NCI-H226 (cell line): ENCODE results near the gene MN1.
A peak's percentile ranks its signal among the peaks of the same experiment; 100 is the strongest.

ENCODE experiments used
- DNase-seq: peaks from one replicate; pipeline ENCODE4 v3.0.0-alpha.2; 2015

MN1 gene

DNA sequence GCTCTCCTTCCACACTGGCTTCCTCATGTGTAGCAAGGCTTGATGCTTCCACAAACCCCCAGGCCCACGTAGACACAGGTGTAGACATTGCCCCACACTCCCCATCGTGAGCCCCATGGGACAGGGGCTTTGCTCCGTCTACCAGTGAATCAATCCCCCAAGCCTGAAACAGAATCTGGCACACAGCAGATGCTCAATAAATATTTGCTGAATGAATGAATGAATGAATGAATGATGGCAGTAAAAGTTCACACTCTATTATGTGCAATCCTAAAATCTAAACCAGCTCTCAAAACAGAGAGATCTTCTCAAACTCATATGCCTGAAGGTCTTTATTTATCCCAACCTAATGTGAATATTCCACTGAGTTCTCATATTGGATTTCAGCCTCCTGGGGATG lies 69.9 kb downstream of the MN1 start:
- DNase-seq: no peak

DNA sequence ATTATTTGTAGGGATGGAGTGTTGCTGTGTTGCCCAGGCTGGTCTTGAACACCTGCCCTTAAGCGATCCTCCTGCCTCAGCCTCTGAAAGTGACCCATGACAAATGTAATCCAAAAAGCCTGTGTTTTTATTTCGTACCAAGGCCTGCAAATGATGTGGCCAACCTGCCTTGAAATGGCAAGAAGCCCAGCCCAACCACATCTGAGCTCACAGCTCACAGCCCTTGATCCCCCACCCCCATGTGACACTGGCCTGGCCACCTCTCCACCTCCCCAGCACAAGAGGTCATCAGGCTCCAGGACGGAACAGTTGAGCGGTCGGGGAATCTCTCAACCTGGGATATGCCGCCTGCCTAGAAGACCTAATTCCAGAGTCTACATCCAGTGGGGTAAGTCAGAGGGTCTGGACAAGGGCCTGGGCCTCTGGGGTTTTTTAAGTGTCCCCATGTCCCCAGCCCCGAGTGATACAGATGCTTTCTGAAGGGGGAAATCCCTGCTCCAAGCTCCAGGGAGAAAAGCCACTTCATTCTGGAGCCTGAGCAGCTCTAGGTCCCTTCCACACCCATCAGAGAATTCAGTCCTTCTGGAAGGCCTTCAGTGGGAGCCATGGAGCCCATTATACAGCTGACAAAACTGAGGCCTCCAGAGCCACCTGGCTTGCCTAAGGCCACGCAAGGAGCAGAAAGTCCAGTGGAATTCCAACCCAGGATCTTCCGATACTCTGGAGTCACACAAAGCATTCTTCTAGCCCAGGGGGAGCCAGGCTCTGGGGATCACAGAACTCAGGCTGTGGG lies 70.7 kb downstream of the MN1 start:
- no peak for DNase-seq

DNA sequence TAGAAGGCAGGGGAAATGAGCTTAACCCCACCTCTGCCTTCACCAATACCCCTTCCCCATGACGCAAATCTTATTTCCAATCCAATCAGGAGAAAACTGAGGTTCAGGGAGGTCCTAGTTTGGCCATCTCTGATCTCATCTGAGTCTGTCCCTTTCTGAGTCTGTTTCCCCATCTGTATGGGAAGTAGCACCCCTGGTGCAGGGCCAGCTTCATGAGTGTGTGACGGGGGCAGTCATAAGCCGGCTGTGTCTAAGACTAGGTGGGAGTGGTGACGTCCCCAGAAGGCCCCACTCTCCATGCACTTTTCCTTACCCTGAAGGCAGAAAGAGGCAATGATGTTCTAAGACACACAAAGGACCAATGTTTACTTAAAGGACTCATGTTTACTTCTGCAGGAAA lies 72.3 kb downstream of the MN1 start:
- DNase-seq: no peak

- DNase-seq: no peak
Measured at GRCh38 chr22:27727673-27728451, 73.7 kb downstream of the MN1 start.

GRCh38 chr22:27726686-27727449 lies 74.7 kb downstream of the MN1 start:
- no peak for DNase-seq

DNA sequence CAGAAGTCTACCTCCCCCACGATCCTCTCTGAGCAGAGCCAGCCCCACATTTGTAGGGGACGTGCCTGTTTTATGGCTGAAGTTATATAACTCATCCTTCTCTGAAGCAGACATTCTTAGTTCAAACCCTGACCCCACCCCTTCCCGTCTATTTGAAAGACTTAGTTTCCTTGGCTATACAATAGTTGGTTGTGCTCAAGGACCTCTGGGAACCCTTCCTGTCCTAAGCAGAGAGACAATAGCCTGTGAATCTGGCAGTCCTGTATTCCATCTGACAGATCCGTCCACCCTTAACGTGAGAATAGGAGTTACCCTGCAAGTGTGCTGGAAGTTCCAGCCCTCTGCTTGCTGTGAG lies 75.2 kb downstream of the MN1 start:
- no peak for DNase-seq

DNA sequence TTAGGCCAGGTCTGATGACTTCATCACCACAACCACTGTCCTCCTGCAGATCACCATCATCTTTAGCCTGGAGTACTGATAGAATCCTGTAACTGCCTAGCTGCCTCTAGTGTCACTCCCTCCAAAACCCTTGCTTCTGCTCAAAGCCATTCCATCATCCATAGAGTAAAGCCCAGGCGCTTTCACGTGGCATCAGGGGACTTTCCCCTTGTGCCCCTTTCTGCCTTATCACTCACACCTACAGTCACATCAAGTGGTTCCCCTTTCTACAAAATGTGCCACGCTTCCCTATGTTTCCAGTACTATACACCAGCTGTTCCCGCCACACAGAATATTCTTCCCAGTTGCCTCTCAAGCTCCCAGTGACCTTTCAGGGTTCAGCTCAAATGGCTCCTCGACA lies 75.9 kb downstream of the MN1 start:
- DNase-seq: no peak

GRCh38 chr22:27724709-27725108 lies 76.8 kb downstream of the MN1 start:
- no peak for DNase-seq

DNA sequence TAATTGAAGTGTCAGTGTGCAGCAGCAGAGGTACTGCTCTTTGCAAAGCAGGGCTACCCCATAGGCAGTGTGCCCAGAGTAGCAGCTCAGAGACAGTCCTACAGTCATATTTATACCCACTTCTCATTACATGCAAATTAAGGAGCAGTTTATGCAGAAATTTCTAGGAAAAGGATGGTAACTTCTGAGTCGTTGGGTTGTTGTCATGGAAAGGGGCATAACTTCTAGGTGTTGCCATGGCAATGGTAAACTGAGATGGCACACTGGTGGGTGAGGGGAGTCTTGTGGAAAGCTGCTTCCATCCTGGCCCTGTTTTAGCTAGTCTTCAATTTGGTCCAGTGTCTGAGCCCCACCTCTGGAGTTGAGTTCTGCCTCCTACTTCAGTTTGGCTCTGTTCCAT lies 77.4 kb downstream of the MN1 start:
- DNase-seq: no peak

GRCh38 chr22:27723708-27724107 lies 77.8 kb downstream of the MN1 start:
- DNase-seq: no peak

DNA sequence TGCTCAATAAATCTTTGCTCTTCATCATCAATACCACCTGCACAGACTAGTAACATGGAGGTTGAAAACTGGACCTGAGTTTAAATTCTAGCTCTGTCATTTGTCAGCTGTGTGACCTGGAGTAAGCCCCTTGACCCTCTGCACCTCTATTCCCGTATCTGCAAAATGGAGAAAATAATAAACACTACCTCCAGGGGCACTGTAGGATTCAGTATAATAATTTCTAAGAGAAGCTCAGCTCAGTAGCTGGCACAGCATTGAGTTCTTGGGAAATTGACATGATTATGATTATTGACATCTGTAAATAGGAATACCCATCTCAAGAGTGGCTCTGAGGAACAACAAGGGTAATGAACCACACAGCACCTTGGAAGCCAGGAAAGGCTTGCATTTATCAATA lies 78.4 kb downstream of the MN1 start:
- no peak for DNase-seq

DNA sequence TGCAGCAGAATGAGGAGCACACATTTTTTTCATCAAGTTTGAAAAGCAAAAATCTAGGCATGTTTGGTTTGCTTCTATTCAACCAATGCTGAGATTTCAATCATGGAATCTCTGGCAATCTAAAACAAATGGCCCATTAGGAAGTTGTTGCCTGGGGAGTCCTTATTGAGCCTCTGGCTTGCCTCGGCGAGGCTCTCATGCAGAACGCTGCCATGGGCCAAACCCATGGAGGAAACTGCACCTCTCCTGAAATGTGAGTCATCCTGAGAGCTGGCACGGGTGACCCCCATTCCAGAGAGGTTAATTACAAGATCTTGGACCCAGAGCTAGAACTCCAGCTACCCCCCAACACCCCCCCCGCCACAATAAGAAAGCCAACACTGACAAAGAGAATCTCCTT lies 80.7 kb downstream of the MN1 start:
- no peak for DNase-seq

GRCh38 chr22:27719535-27720227 lies 81.9 kb downstream of the MN1 start:
- no peak for DNase-seq

GRCh38 chr22:27719036-27719347 lies 82.6 kb downstream of the MN1 start:
- no peak for DNase-seq

GRCh38 chr22:27718186-27719035 lies 83.1 kb downstream of the MN1 start:
- DNase-seq: peak; percentile 83

DNA sequence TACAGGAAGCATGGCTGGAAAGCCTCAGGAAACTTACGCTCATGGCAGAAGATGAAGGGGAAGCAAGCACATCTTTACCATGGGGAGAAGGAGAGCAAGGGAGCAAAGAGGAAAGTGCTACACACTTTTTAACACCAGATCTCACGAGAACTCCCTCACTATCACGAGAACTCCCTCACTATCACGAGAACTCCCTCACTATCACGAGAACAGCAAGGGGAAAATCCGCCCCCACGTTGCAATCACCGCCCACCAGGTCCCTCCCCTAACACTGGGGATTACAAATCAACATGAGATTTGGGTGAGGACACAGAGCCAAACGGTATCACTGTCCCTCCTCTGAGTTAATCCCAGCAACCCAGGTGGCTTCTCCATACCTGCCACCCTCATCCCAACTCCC lies 84.5 kb downstream of the MN1 start:
- no peak for DNase-seq

DNA sequence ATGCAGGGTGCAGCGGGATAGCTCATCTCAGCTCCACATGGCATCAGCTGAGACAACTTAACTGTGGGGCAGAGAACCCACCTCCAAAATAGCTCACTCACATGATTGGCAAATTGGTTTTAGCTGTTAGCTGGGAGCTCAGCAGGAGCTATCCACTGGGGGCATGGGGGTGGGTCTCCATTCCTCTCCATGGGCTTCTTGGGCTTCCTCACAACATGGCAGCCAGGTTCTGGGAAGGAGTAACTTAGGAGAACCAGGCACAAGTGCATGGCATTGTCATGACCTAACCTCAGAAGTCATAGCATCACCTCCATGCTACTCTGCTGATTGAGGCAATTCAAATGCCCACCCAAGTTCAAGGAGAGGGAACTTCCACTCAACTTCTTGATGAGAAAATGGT lies 85.5 kb downstream of the MN1 start:
- DNase-seq: no peak

DNA sequence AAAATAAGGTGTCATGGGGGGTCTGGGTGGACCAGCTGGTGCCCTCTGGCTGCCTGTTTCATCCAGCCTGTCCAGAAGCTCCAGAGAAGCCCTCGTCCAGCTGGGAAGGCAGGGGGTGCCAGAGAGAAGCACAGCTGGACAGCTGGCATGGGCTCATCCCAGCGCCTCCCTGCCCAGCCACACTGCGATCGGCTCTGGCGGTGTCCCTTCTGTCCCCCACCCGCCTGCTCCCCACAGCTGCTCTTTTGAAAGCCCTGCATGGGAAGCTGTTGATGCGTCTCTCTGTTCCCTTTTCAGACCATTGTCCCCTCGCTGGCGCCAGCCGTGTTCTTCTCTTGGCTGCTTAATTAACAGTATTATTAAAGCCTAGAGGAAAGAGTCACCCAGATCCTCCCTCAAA lies 86.5 kb downstream of the MN1 start:
- DNase-seq: no peak

DNA sequence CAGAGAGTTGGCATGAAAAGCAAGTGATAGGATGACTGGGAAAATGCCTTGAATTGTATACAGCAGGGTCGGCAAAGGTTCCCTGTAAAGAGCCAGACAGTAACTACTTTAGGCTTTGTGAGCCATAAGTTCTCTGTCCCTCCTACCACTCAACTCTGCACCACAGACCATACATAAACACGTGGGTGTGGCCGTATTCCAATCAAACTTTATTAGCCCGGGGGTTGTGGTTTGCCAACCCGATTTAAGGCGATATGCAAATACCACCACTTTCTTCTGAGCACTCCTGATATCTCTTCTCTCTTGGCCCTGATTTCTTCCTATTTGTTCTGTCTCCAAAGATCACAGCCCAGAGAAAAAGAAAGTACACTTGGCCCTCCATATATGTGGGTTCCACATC lies 87.5 kb downstream of the MN1 start:
- DNase-seq: no peak

DNA sequence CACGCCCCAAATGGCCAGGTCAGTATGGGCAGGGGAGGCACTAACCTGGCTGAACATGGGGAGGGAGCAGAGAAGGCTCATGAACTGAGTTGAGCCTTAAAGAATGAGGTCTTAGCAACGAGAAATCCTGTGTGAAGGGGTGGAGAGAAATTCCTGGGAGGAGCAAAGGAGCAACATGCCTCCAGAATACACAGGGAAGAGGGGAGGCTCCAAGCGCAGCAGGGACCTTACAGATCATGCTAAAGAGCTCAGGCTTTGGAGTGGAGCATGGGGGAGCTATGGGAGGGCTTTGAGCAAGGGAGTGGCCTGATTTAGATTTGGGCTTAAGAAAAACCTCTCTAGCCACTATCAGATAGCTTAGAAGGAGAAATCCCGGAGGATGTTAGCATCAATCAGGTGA lies 88.1 kb downstream of the MN1 start:
- DNase-seq: no peak

DNA sequence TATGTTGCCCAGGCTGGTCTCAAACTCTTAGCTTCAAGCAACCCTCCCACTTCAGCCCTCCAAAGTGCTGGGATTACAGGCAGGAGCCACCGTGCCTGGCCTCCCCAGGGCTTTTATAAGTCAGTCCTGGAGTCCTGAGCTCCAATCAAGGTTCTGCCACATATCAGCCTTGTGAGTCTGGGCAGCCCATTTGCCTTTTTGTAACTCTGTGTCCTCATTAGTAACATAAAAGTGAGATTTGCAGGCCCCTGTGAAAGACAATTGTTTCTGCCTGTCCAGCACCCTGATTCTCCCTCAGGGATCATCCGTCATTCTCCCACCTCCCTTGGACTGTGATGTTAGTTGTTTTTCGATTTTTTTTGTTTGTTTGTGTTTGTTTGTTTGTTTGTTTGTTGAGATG lies 89.8 kb downstream of the MN1 start:
- no peak for DNase-seq

- DNase-seq: no peak
Measured at GRCh38 chr22:27711012-27711411, 90.5 kb downstream of the MN1 start.
